ENCODE data around the gene GALC.

GALC gene

DNA sequence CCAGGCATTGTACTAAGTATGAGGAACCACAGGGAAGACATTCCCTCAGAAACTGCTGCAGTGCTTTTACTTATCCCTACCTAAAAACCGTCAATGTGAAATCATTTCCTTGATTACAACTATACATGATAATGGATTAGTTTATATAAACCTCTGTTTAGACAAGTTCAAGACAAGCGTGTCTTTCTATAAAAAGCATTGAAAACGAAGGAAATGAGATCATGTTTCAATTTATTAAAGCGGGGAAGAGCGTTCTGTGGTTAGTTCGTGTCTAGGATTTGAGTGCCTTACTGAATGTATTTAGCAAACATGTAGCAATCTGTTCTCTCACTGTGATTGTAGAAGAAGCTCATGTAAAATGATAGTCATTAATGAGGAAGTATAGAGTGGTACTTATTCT lies 37.5 kb downstream of the GALC start:
- Mint-ChIP-seq H3K4me1 (ENCODE audit: low read depth) (peaks cover 28% of the 10 kb centered on the region), H3K9me3 (no peaks in the 10 kb centered on the region), H3K4me3 (no peak overlapping the region), H3K27ac (no peak overlapping the region), H3K36me3 (ENCODE audit: low read depth) (peaks cover 28% of the 10 kb centered on the region), H3K27me3 (ENCODE audit: low read depth) (no peaks in the 10 kb centered on the region)

DNA sequence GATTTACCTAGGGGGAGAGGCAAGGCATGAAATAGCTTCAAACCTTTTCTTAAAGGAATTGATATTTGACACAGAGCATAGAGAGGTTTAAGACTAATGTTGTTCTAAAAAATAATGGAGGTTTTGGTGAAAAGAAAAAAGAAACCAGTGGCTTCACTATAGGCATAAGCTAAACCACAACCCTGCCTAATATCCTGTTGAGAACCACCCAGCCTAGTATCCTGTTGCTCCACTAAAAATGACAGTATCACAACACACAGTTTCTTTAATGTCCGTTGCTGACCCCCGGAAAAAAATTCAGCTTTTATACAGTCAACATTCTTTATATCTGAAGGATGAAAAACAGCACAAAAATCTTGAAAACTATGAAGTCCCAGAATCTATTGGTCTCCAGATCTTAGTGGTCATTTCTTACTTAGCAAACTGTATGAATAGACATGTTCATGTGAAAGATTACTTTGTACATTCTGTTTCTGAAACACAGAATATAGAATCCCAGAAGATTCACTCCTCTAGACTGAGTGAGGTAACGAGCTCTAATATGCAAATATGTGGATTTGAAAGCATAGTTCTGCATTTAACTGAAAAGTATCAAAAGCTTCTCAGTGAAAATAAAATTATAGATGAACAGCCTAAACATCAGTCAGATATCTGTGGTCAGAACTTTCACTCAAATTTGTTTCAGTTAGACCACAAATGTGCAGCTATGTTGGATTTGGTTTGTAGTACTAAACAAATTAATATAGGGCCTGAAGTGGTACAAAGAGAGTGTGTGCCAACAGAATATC lies 40.5 kb downstream of the GALC start:
- Mint-ChIP-seq H3K27ac (peak overlapping the region; percentile 76), H3K9me3 (no peaks in the 10 kb centered on the region), H3K4me1 (ENCODE audit: low read depth) (peaks cover 23% of the 10 kb centered on the region), H3K4me3 (peak overlapping the region; percentile 65), H3K36me3 (ENCODE audit: low read depth) (peaks cover 15% of the 10 kb centered on the region), H3K27me3 (ENCODE audit: low read depth) (no peaks in the 10 kb centered on the region)

DNA sequence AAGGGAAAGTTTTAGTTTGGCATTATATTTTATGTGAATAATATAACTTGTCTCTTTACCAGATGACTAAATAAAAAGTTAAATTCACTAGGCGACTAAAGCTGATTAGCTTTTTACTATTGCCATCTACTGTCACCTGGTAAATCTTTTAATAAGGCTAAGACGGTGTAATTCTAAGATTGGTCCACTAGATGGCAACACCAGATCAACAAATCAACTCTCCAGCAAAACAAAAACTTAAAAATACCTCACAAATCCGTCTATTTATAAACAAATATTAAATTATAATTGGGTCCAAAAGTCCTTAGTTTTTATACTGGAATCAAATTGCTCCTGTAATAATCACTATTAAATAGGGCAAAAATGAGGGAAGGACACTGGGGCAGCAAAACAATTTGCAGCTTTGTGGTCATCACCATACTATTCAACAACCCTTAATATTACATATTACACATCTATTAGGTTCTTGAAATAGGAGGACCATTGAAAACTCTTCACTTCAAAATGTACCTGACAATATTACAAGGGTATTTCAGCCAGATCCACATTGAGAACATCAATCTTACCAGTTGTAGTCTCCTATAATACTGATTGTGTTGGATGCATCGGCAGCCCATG lies 47.9 kb downstream of the GALC start:
- Mint-ChIP-seq H3K4me1 (ENCODE audit: low read depth) (no peaks in the 10 kb centered on the region), H3K27me3 (ENCODE audit: low read depth) (no peaks in the 10 kb centered on the region), H3K4me3 (no peak overlapping the region), H3K36me3 (ENCODE audit: low read depth) (peaks cover 20% of the 10 kb centered on the region), H3K27ac (no peak overlapping the region), H3K9me3 (no peaks in the 10 kb centered on the region)

DNA sequence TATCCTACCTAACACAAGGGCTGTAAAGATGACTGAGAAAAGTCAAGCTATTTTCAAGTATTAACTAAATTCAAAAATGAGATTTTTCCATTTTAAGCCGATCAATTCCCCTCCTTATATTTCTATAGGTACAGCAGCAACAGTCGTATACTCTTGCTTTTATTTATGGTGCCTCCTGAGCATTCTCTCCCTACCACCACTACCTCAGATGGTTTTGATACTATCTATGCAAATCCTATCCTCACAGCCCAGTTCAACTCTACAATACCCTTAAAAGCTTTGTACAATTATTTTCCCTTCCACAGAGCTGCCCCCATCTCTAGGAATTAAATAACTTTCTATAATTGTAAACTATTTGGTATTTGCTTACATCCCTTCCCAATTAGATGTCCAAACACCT lies 52.1 kb downstream of the GALC start:
- H3K27me3 Mint-ChIP-seq (ENCODE audit: low read depth) = no peaks in the 10 kb centered on the region
- peaks cover 12% of the 10 kb centered on the region for H3K36me3 Mint-ChIP-seq (ENCODE audit: low read depth)
- H3K27ac Mint-ChIP-seq = no peak overlapping the region
- no peaks in the 10 kb centered on the region for H3K9me3 Mint-ChIP-seq
- H3K4me1 Mint-ChIP-seq (ENCODE audit: low read depth) = no peaks in the 10 kb centered on the region
- no peak overlapping the region for H3K4me3 Mint-ChIP-seq

DNA sequence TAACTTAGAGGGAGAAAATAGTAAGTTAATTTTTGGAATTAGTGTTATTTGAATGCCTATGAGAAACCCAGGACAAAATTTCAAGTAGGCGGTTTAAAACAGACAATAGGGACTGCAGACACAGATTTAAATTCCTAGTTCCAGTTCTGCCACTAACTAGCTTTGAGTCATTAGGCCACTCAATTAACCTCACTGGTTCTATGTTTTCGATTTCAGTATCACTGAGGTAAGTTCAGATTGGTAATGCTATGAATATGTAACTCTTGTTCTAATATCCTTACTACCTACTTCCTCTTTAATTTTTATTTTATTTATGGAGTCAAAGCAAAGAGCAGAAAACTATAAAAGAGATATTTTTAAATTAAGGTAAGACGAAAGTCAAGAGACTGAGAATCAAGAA lies 52.6 kb downstream of the GALC start:
- H3K27me3 Mint-ChIP-seq (ENCODE audit: low read depth) = no peaks in the 10 kb centered on the region
- H3K4me1 Mint-ChIP-seq (ENCODE audit: low read depth) = no peaks in the 10 kb centered on the region
- peaks cover 13% of the 10 kb centered on the region for H3K36me3 Mint-ChIP-seq (ENCODE audit: low read depth)
- no peak overlapping the region for H3K27ac Mint-ChIP-seq
- no peak overlapping the region for H3K4me3 Mint-ChIP-seq
- H3K9me3 Mint-ChIP-seq = no peaks in the 10 kb centered on the region

DNA sequence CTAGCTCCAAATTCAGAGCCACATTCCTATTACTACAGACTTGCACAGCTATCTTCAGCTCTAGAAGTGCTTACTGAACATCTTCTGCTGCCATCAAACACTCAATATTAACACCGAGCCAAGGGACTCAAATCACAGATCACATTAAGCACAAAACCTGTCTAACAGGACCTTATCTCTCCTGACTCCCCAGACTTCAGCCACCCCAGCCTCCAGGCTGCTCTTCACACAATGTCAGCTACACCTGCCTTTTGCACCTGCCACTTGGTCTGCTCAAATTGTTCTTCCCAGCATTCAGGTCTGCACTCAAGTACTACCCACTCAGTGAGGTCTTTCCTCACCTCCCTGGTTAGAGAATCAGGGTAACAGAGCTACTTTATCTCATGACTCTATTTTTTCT lies 57.1 kb downstream of the GALC start:
- Mint-ChIP-seq H3K27ac (no peak overlapping the region), H3K36me3 (ENCODE audit: low read depth) (peaks cover 20% of the 10 kb centered on the region), H3K9me3 (peaks cover 8% of the 10 kb centered on the region), H3K27me3 (ENCODE audit: low read depth) (no peaks in the 10 kb centered on the region), H3K4me3 (no peak overlapping the region), H3K4me1 (ENCODE audit: low read depth) (no peaks in the 10 kb centered on the region)

DNA sequence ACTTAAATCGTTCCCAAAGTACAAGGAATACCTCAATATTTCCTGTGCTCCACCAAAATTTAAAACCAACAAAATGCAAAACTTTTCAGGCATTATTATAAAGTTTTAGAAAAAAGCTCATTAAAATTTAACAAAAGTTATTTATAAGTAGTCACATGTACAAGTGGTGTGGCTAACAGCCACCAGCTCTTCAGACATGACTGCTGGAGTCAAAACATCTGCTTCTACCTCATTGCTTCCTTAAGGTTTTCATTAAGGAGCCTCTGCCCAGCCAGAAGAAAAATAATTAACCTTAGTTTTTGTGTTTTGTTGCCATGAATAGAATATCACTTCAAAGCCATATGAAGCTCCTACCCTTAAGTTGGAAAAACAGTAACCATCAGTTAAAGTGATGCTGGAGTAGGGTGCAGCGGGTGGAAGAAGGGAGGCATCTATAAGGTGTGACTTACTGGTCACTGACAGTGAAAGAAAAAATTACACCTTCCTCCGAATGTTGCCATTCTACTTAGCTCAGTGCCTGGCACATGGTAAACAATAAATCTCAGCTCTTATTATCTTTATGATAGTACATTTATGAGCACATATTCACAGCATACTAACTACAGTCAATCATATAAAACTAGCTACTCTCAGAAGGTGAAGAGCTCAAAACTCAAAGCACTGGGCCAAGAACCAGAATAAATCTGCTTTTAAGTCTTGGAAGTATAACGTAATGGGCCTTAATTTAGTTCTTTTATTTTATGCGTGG lies 57.7 kb downstream of the GALC start:
- Mint-ChIP-seq H3K27ac (no peak overlapping the region), H3K36me3 (ENCODE audit: low read depth) (peaks cover 19% of the 10 kb centered on the region), H3K9me3 (peaks cover 8% of the 10 kb centered on the region), H3K4me1 (ENCODE audit: low read depth) (no peaks in the 10 kb centered on the region), H3K4me3 (no peak overlapping the region), H3K27me3 (ENCODE audit: low read depth) (no peaks in the 10 kb centered on the region)

DNA sequence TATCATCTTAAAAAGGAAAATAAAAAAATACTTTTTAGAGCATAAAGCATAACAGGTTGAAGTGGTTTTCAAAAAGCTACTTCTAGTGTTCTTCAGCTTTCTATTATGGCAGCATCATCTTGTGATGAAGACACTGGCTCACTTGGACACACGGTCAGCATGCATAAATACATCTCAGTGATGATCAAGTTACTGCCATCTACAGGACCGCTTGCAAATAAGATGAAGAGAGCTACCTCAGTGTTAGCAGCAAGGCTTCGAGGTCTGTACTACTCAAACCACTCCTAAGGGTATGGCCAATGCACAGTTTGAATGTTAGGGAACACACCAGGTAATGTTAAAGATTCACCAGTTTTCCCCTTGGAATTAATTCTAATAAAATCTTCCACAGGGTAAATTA lies 58.8 kb downstream of the GALC start:
- no peaks in the 10 kb centered on the region for H3K27me3 Mint-ChIP-seq (ENCODE audit: low read depth)
- H3K4me1 Mint-ChIP-seq (ENCODE audit: low read depth) = no peaks in the 10 kb centered on the region
- H3K27ac Mint-ChIP-seq = no peak overlapping the region
- peaks cover 15% of the 10 kb centered on the region for H3K36me3 Mint-ChIP-seq (ENCODE audit: low read depth)
- H3K4me3 Mint-ChIP-seq = no peak overlapping the region
- H3K9me3 Mint-ChIP-seq = peaks cover 8% of the 10 kb centered on the region

DNA sequence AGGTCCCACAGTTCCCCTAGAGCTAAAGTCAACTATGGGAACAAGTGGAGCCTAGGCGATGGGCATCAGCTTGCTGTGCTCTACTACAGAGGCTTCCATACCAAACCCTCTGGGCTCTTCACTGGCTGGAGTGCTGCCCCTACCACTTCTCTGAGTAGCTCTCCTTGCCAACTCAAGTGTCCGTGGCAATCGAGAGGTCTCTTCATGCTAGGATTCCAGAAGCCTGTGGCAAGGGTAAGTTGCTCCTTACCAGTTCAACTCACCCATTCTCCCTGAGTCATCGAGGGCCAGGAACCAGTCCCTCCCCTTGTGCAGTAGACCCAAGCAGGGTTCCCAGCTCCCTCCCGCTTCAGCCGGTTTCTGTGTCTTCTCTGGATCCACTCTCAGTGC lies 76.1 kb downstream of the GALC start:
- Mint-ChIP-seq H3K27ac (no peak overlapping the region), H3K4me1 (ENCODE audit: low read depth) (no peaks in the 10 kb centered on the region)

DNA sequence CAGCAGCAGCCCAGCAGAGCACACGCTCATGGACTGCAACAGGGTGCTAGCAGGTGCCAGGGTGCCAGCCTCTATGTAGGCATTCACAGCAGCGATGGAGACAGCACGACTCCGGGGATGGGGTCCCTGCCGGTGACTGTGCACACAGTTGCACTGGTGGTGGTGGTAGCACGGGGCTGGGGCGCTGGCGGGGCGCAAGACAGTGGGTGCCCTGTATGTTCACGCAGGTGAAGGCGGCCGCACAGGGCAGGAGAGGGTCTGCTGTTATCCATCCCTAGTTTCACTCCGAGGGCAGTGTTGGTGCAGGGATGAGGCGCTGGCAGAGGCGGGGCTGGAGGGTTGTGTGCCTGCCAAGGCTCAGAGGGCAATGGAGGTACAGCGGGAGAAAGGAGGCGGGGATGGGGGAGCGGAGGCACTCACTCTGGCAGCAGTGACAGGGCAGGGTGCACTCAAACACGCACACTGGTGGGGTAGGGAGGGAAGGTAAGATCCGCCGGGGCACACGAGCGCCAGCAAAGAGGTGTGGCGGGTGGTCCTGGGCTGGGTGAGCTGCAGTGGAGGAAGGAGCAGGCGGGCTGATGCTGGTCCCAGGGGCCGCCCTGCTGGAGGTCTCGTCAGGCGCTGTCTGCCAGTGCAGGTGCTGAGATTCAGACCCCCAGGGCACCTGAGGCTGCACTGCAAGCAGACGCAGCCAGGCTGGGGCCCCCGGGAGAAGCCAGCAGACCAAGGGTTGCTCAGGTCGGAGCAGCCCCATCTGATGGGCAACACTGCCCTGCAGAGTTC lies 76.7 kb downstream of the GALC start:
- no peak overlapping the region for H3K4me3 Mint-ChIP-seq
- peaks cover 13% of the 10 kb centered on the region for H3K9me3 Mint-ChIP-seq
- H3K36me3 Mint-ChIP-seq (ENCODE audit: low read depth) = no peaks in the 10 kb centered on the region
- H3K4me1 Mint-ChIP-seq (ENCODE audit: low read depth) = no peaks in the 10 kb centered on the region
- H3K27ac Mint-ChIP-seq = no peak overlapping the region
- H3K27me3 Mint-ChIP-seq (ENCODE audit: low read depth) = peaks cover 12% of the 10 kb centered on the region

More for the DNA sequence above, 76.1 kb downstream of the GALC start:
- Mint-ChIP-seq H3K9me3 (peaks cover 13% of the 10 kb centered on the region), H3K36me3 (ENCODE audit: low read depth) (no peaks in the 10 kb centered on the region), H3K4me3 (no peak overlapping the region), H3K27me3 (ENCODE audit: low read depth) (peaks cover 12% of the 10 kb centered on the region)

DNA sequence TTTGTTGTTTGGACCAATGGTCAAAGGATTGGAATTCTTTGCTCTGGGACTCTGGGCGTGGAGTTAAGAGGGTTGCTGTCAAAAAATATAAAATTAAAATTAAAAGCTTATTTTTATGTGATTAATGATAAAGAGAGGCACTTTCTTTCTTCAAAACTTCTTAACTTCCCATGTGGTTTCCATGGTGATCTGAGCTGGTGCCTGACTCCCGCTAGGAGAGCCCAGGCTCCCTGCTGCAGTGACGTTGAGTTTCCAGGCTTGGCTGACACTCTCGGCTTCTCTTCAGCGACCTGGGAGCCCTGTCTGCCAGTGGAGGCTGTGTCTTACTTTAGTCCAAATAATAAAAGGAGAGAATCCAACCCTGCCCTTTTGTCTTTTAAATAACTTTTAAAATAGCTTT lies 84.4 kb downstream of the GALC start:
- Mint-ChIP-seq H3K4me3 (no peak overlapping the region), H3K9me3 (no peaks in the 10 kb centered on the region), H3K27me3 (ENCODE audit: low read depth) (no peaks in the 10 kb centered on the region), H3K4me1 (ENCODE audit: low read depth) (no peaks in the 10 kb centered on the region), H3K27ac (no peak overlapping the region), H3K36me3 (ENCODE audit: low read depth) (no peaks in the 10 kb centered on the region)

DNA sequence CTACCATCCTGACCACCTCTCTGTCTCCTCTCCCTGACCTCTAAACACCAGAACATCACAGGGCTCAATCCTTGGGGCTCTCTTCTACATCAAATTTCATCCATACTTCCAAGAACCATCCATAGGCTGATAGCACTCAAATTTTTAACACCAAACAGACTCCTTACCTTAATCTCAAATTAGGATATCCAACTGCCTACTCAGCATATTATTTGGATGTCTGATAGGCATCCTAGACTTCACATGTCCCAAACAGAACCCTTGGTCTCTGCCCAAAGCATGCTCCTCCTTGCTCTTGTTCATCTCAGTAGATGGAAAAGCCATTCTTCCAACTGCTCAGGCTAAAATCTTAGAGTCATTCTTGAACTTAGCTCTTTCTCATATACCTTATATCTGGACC lies 91.3 kb downstream of the GALC start:
- H3K4me1 Mint-ChIP-seq (ENCODE audit: low read depth) = no peaks in the 10 kb centered on the region
- H3K4me3 Mint-ChIP-seq = no peak overlapping the region
- H3K27ac Mint-ChIP-seq = no peak overlapping the region
- H3K36me3 Mint-ChIP-seq (ENCODE audit: low read depth) = no peaks in the 10 kb centered on the region
- H3K27me3 Mint-ChIP-seq (ENCODE audit: low read depth) = peaks cover 24% of the 10 kb centered on the region
- no peaks in the 10 kb centered on the region for H3K9me3 Mint-ChIP-seq

DNA sequence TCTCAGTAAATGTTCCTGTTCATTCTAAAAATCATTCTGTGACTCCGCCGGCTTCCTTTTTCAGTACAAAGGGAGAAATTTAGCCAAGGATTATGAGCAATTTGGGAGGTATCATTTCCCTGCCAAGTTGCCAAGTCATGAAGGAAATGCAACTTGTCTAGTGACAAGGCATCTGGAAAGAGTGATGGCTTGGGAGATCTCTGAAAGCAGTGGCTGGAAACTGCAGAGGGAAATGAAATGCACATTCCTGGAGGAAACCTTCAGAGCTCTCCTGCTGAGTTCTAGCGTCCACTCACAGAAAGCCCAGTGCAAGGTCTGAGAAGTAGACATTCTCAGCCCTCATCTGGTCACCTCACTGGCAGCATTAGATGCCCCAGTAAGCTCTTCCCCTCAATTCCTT lies 91.7 kb downstream of the GALC start:
- H3K4me3 Mint-ChIP-seq = no peak overlapping the region
- H3K4me1 Mint-ChIP-seq (ENCODE audit: low read depth) = no peaks in the 10 kb centered on the region
- H3K27me3 Mint-ChIP-seq (ENCODE audit: low read depth) = peaks cover 26% of the 10 kb centered on the region
- no peaks in the 10 kb centered on the region for H3K9me3 Mint-ChIP-seq
- H3K27ac Mint-ChIP-seq = no peak overlapping the region
- H3K36me3 Mint-ChIP-seq (ENCODE audit: low read depth) = no peaks in the 10 kb centered on the region

DNA sequence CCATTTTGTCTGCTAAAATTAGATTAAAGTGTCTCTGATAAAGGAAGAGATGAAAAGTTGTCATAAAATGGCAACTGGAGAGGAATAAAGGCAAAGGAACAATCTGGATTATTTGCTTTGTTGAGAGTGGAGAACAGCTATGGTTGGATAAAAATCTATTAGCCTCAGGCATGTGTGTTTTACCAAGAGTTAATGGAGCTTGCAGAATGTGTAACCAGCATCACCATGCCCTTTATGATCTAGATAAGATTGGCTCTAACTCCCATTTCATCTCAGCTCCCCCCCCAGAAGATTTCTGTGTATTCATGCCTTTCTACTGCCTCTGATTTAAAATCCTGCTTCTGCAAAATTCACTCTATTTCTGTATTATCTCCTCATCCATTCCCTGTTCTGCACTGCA lies 93.8 kb downstream of the GALC start:
- H3K36me3 Mint-ChIP-seq (ENCODE audit: low read depth) = no peaks in the 10 kb centered on the region
- H3K9me3 Mint-ChIP-seq = no peaks in the 10 kb centered on the region
- no peak overlapping the region for H3K4me3 Mint-ChIP-seq
- peaks cover 33% of the 10 kb centered on the region for H3K27me3 Mint-ChIP-seq (ENCODE audit: low read depth)
- no peaks in the 10 kb centered on the region for H3K4me1 Mint-ChIP-seq (ENCODE audit: low read depth)
- no peak overlapping the region for H3K27ac Mint-ChIP-seq

All from T-helper 1 cell treated with Interleukin-12 subunit alpha and Interleukin-12 subunit beta and Interleukin-4 antibody, amounts not matched to agents 30 μg/mL and 1 μg/mL, for 36 hours (primary cell).